Suppressor macrophage treated with lipopolysaccharide for 1 hour (primary cell): Measurements from ENCODE around the gene POLR2L.

Experiments
- DNase-seq, 3 donors: peaks; one replicate each; pipeline ENCODE4 v3.0.0-alpha.2; 2020 to 2022

POLR2L gene

GRCh38 chr11:853682-854448 is 11.5 kb upstream of the POLR2L start:
- DNase-seq, result no peak

GRCh38 chr11:852762-853161 is 10.4 kb upstream of the POLR2L start:
- no peak for DNase-seq

DNA sequence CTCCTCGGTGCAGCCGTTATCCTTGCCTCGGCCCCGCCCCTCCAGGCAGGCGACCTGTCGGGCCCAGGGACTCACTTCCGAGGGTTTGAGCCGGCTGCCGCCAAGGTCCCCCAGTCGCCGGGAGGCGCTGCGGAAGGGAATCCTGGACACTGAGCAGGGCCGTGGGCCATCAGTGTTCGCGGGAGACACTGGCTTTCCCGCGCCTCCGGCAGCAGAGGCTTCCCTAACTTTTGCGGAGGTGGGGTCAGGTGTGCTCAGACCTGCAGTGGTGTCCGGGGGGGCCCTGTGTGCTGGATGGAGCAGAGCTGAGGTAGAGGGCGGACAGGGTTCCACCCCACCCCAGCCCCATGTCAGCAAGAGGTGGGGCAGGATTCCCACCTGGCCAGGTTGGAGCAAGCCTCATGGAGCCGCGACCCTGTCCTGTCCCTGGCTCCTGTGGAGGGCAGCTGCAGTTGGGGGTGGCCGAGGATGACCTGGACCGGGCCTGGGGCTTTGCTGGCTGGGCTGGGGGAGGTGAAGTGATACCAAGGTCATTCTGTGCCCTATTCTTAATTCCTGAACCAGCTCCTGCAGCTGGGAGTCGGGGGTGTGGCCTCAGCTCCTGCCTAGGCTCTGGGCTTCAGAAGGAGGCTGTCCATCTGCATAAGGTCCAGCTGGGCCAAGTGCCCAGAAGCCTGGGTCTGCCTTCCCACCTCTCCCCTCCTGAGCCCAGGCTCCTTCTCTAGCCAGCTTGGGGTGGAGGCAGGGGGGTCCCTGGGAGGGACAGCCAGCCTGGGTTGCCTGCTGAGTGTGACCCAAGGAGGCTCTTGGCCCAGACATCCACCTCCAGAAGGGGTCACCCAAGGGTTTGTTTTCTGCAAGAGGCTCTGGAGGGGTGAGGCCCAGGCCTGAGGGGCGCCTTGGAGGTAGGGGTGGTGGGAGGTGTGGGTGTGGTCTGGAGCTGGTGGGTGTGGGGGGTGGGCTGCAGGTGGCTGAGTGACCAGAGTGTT is 8.7 kb upstream of the POLR2L start:
- DNase-seq, result no peak

- DNase-seq, result no peak
These were observed 7.8 kb upstream of the POLR2L start for GRCh38 chr11:849951-850774.

DNA sequence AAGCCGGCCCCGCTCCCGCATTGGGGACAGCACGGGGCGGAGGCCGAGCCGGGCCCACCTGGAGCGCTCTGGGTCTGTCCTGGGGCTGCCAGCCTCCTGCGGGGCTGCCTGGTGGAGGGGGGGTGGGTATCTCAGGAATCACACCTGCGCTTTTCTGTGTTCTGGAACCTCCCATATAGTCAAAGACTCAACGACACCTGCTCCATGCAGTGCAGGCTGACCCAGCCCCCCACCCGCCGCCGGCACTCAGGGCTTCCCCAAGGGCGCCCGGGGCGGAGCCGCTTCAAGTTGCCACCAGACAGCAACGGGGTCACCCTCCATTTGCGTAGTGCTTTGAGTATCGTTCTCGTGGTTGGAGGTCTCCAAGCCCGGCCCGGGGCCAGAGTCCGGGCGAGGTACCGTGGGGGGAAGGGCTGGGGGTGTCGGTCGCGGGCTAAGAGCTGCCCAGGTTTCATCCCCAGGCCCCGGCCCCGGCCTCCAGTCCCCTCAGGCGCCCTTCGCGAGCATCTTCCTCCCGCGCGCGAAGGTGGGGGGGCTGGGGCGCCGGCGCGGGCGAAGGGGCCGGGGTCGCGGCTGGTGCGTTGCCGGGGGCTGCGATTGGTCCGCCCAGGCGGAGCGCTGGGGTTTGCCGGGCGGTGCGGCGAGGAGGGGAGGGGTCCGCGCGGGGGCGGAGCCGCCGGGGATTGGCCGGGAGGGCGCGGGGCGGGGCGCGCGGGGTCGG is 6.9 kb upstream of the POLR2L start:
- peak; percentile 19 to 45 (median 23) for DNase-seq

- DNase-seq, result peak; percentile 57 to 77 (median 64)
These were observed 6.1 kb upstream of the POLR2L start for GRCh38 chr11:848380-848931.

- DNase-seq, result no peak
These were observed 5.5 kb upstream of the POLR2L start for GRCh38 chr11:847876-848275.

DNA sequence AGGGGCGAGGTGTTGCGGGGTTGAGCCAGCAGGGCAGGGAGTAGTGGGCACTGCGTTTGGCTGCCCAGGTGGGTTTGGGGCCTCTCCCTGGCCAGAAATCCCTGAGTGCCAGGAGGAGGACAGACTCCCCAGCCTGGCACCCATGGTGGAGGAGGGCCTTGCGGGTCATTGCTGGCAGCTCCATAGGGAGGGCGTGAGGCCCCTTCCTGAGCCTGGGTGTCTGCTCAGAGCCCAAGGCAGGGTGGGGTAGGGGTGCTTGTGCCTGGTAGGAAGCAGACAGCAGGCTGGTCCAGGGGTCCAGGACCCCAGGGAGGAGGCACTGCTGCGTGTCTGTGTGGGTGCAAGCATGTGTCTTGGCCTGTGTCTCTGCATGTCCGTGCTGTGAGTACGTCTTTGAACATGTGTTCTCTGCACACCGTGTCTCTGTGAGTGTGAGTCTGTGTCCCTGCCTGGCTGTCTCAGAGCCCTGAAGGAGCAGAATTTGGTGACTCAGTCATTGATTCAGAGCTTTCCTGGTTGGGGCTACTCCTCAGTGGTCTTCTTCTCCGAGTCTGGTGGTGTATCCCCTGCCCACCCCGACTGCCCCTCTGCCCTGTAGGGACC is 4.3 kb upstream of the POLR2L start:
- DNase-seq, result peak in 1 of 3 donors; percentile 24

DNA sequence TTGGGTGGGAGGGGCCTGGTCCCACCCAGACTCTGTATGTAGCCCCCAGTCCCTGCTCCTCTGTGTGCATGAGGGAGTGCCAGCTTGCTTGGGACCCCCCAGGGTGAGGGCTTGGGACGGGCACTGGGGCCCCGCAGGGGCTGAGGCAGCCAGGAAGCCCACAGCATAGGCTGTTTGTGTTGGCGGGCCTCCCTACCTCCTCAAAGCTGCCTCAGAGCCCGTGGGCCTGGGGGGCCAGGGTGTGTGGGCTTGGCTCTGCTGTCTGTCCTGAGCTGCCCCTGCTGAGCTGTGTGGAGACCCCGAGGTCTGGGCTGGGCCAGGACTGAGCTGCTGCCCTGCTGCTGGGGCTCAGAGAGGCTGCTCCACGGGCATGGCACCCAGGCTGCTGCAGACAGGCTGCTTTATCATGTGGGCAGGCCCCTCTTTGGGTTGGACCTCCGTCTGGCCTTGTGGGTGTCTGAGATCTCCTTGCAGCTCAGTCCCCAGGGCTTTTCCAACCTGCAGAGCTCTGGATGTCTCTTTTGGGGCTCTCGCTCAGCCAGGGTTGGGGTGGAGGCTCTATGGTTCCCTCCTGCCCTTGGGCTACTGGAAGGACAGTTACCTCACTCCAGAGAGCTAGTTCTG is 3.7 kb upstream of the POLR2L start:
- DNase-seq, result no peak

- peak; percentile 69 to 85 (median 75) for DNase-seq
These were observed 2.6 kb upstream of the POLR2L start for GRCh38 chr11:844693-845644.

DNA sequence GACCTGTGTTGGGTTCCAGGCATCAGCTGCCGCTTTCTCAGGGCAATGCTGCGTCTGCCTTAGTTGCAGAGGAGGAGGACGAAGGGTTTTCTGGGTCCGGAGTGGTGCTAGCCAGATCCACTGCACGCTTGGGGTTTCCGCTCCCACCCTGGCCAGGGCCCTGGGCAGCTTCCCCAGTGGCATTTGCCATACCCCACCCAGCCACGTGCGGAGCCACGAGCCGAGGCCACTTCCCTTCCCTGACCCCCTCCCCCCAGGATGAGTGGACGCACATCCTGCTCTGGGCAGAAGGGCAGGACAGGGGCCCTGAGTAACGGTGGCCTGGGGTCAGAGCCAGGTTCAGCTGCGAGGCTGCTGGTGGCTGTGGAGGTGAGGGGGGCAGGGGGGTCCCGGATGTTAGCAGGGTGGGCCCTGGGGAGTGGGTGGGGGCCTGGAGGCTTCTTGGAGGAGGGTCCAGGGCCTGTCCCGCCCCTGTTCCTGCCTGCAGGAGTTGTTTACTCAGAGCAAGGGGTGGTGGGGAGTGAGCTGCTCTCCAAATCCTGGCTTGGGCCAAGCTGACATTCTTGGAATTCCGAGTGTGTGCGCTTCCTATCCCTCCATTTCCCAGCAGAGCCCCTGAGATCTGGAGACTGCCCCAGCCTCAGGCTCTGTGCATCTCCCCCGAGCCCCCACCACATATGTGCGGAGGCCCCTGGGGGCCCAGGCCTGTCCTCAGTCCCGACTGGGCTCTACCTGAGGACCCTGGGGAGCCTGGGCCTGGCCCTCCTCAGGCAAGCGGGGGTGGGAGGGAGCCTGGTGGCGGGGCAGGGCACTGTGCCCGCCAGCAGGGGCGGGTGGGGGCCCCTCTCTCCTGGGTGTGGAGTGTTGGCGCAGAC is 1.7 kb upstream of the POLR2L start:
- peak; percentile 79 to 91 (median 84) for DNase-seq

DNA sequence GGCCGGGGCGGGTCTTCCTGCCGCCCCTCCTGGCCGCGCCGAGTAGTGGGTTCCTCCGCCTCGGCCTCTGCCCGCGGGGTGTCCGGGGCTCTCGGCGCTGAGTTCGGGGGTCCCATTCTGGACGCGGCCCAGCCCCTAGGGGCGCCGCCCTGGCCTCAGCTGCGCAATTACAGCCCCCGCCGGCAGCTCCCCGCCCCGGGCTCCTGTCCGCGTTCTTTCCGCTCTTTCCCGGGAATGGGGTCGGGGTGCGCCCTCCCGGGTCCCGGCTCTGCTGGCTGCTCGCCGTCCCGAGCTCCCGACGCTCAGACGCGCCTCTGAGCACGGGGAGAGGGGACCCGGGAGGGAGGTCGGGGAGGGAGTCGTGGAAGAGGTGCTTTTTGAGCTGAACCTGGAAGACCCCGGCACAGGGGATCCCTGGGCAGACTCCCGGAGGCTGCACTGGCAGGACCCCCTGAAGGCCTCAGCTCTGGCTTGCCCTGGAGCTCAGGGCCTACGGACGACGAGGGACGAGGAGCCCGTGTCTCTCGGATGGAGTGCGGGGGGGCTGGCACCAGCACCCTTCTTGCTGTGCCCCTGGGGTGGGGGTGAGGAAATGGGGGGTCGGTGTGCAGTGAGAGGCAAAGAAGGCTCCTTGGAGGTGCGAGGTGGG is 881 bp upstream of the POLR2L start:
- DNase-seq, result no peak

- DNase-seq, result peak in 1 of 3 donors; percentile 28
These were observed 354 bp downstream of the POLR2L start for GRCh38 chr11:841981-842369.

- DNase-seq, result peak in 1 of 3 donors; percentile 20
These were observed 2.3 kb downstream of the POLR2L start for GRCh38 chr11:839875-840617.

DNA sequence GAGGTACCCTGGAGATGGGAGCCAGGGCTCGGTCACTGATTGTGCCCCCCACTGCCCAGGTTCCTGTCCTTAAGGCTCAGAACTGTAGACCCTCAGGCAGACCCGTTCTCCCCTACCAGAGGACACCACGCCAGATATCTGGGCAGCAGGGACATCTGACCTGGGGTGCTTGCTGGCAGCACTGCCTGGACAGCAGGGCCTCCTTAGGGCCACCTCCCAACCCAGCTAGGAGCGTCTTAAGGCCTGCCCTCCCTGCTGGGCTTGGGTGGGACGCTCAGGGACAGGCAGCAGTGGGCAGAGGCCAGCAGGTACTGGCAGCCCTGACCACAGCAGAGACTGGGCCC is 3.1 kb downstream of the POLR2L start:
- no peak for DNase-seq

- DNase-seq, result no peak
These were observed 3.7 kb downstream of the POLR2L start for GRCh38 chr11:838441-839279.

GRCh38 chr11:837990-838307 is 4.4 kb downstream of the POLR2L start:
- no peak for DNase-seq
